Endothelial cell of umbilical vein (primary cell): ENCODE data around the gene CERS6. TPM values are rescaled to one million over a fixed set of nuclear protein-coding genes. Genes with fewer than 3 reads are reported as not detected.

Experiments
- BruUV-seq: library from RNA; stranded (reverse); fragments of 400-500 nt; replicated peaks from 2 replicates; lab custom pipeline; 2021; lab: Mats Ljungman, UMichigan
- CTCF ChIA-PET: fragments of 300-600, 350-600 bp; sonication (Branson Sonifier 250); formaldehyde crosslinking; loops from one replicate; lab custom pipeline; 2021; ENCODE audit warnings: antibody characterized with exemption, inconsistent platforms; lab: Charles Lee
- POLR2A ChIA-PET: fragments of 300-600, 350-600 bp; sonication (Branson Sonifier 250); formaldehyde crosslinking; loops from one replicate; lab custom pipeline; 2021; ENCODE audit warnings: antibody characterized with exemption, inconsistent platforms; lab: Charles Lee
- DNase-seq: peaks from one replicate; pipeline ENCODE4 v3.0.0-alpha.2; 2011; ENCODE audit warnings: low read depth, low spot score
- FAIRE-seq: peaks from 2 replicates; lab custom pipeline; 2011; peaks lifted over from hg19 to GRCh38; lab: Jason Lieb, UNC
- H2AFZ ChIP-seq: 2 replicates; pipeline ENCODE4 v1.6.0; 2012; ENCODE audit warnings: low read depth, low read length, control low read depth, inconsistent platforms
- H3K27ac ChIP-seq: 2 replicates; pipeline ENCODE4 v1.5.1; 2011; ENCODE audit warnings: low read depth, mild to moderate bottlenecking, control low read depth, low read length, moderate library complexity; ENCODE audit not compliant: insufficient read depth
- H3K27me3 ChIP-seq, 2 experiments: 2 replicates each; pipeline versions ENCODE4 v1.6.0 to v1.6.1; 2011; ENCODE audit warnings: low read length in 2 of 2, mixed read lengths in 1 of 2; ENCODE audit not compliant: control insufficient read depth in 2 of 2, insufficient read depth in 2 of 2
- H3K36me3 ChIP-seq, 2 experiments: 2 replicates in 1 of 2; 3 replicates in 1 of 2; pipeline ENCODE4 v1.5.1; 2011; ENCODE audit warnings: low read length in 2 of 2, mild to moderate bottlenecking in 1 of 2, moderate library complexity in 1 of 2; ENCODE audit not compliant: control insufficient read depth in 2 of 2, insufficient read depth in 2 of 2; ENCODE audit errors: extremely low read depth in 1 of 2
- H3K4me1 ChIP-seq: 3 replicates; pipeline ENCODE4 v1.5.1; 2011; ENCODE audit warnings: mild to moderate bottlenecking, low read length; ENCODE audit not compliant: control insufficient read depth, insufficient read depth; ENCODE audit errors: extremely low read depth
- H3K4me2 ChIP-seq: 2 replicates; pipeline ENCODE4 v1.6.1; 2011; ENCODE audit warnings: low read length, control low read depth, mixed read lengths; ENCODE audit not compliant: insufficient read depth
- H3K4me3 ChIP-seq, 3 experiments: fragments of 200-600 bp in 1 of 3; sonication (generic), shearing (Covaris generic) in 1 of 3; replicated peaks in 1 of 3; 2 replicates each; pipeline ENCODE4 v1.5.1; 2011 to 2016; ENCODE audit warnings: control low read depth in 3 of 3, low read length in 3 of 3, mild to moderate bottlenecking in 2 of 3, inconsistent platforms in 1 of 3, low read depth in 1 of 3, moderate library complexity in 1 of 3; ENCODE audit not compliant: insufficient read depth in 1 of 3
- H3K79me2 ChIP-seq: 2 replicates; pipeline ENCODE4 v1.6.0; 2012; ENCODE audit warnings: low read length, inconsistent platforms; ENCODE audit not compliant: control insufficient read depth, insufficient read depth
- H3K9ac ChIP-seq: replicated peaks from 2 replicates; pipeline ENCODE3; 2011; ENCODE audit warnings: low read length, control low read depth; ENCODE audit not compliant: insufficient read depth; ENCODE audit errors: extremely low read depth
- H3K9me1 ChIP-seq: replicated peaks from 3 replicates; pipeline ENCODE4 v1.6.0; 2011; ENCODE audit warnings: mild to moderate bottlenecking, low read length; ENCODE audit not compliant: control insufficient read depth, insufficient read depth; ENCODE audit errors: extremely low read depth
- H3K9me3 ChIP-seq: replicated peaks from 2 replicates; pipeline ENCODE4 v1.5.1; 2012; ENCODE audit warnings: low read length, inconsistent platforms; ENCODE audit not compliant: control insufficient read depth, insufficient read depth
- H4K20me1 ChIP-seq: replicated peaks from 2 replicates; pipeline ENCODE3; 2011; ENCODE audit warnings: mild to moderate bottlenecking, low read length; ENCODE audit not compliant: control insufficient read depth, insufficient read depth; ENCODE audit errors: extremely low read depth
- CTCF ChIP-seq, 2 donors: IDR thresholded peaks; 1 replicate in 1 of 2; 2 replicates in 1 of 2; pipeline ENCODE4 v1.5.1; 2011; ENCODE audit warnings: low read length in 2 of 2, mild to moderate bottlenecking in 2 of 2, moderate library complexity in 2 of 2, control low read depth in 1 of 2, inconsistent platforms in 1 of 2, low read depth in 1 of 2; ENCODE audit not compliant: insufficient read depth in 1 of 2; ENCODE audit errors: extremely low read depth in 1 of 2
- EZH2 ChIP-seq: IDR thresholded peaks from 2 replicates; pipeline ENCODE4 v1.6.1; 2012; ENCODE audit warnings: borderline replicate concordance, low read depth, mild to moderate bottlenecking, moderate library complexity, low read length, inconsistent platforms; ENCODE audit not compliant: severe bottlenecking
- GATA2 ChIP-seq: IDR thresholded peaks from 2 replicates; pipeline ENCODE4 v1.7.0; 2011; ENCODE audit warnings: low read depth, mild to moderate bottlenecking, moderate library complexity, mixed read lengths, low read length; ENCODE audit not compliant: insufficient read length, insufficient read depth
- MAX ChIP-seq: IDR thresholded peaks from 2 replicates; pipeline ENCODE4 v1.6.1; 2011; ENCODE audit not compliant: insufficient read depth, insufficient read length
- POLR2AphosphoS5 ChIP-seq: IDR thresholded peaks from 2 replicates; pipeline ENCODE4 v1.6.1; 2012; ENCODE audit warnings: low read depth, mild to moderate bottlenecking, control low read depth, low read length, moderate library complexity; ENCODE audit not compliant: insufficient read depth
- dilution Hi-C: fragments of 300-500 bp; cut with MboI; formaldehyde crosslinking; loops from one replicate; pipeline ENCODE4 v1.15.0; 2019; ENCODE audit warnings: low sequenced_read_pairs; ENCODE audit not compliant: extremely low pct_ligation_motif_present
- intact Hi-C: fragments of 100-400 bp; cut with micrococcal nuclease; formaldehyde crosslinking; loops from one replicate; pipeline ENCODE4 v1.10.0; 2022
- polyA plus RNA-seq, 4 experiments: library from polyadenylated mRNA; depleted of rRNA in 3 of 4; stranded (reverse) in 3 of 4; unstranded in 1 of 4; fragments of >200 nt; gene quantifications; 2 replicates each; pipeline versions ENCODE4 v1.2.1 to v1.2.3, GENCODE V29; 2011 to 2012; ENCODE audit warnings: missing spikeins in 1 of 4
- total RNA-seq: library from RNA; stranded (reverse); gene quantifications from 2 replicates; pipeline ENCODE4 v1.2.3, GENCODE V29; 2021

Gene CERS6
- total and polyA plus RNA-seq, 2 donors (not counting 3 experiments of a cell fraction or from before 2014, with no cell fraction given), result 2.7 to 11.7 TPM

- dilution Hi-C loops (no loop called here), intact Hi-C loops (no loop called here)
- Histone ChIP-seq H3K27ac (no peak overlapping the region), H2AFZ (no peak overlapping the region), H3K9me1 (no peaks in the 10 kb centered on the region), H3K36me3 (no peaks in the 10 kb centered on the region), H3K4me3 (no peak overlapping the region), H3K27me3 (no peaks in the 10 kb centered on the region), H3K4me2 (no peak overlapping the region), H3K9ac (no peak overlapping the region), H3K9me3 (no peaks in the 10 kb centered on the region), H3K79me2 (no peaks in the 10 kb centered on the region), H3K4me1 (peaks cover 3% of the 10 kb centered on the region), H4K20me1 (no peaks in the 10 kb centered on the region)
- DNase-seq (peak; percentile 17), FAIRE-seq (no peak)
- ChIA-PET CTCF (no interaction called here), POLR2A (no interaction called here)
- TF ChIP-seq MAX (no peak), EZH2 (no peak), GATA2 (no peak), CTCF (IDR thresholded peaks at IDR 0.05; ENCODE audit: extremely low read depth in 1 of 2, insufficient read depth in 1 of 2, low read depth in 1 of 2, low read length in 2 of 2) (no peak), POLR2AphosphoS5 (no peak)
- BruUV-seq, result no TSS peak
Measured at GRCh38 chr2:168583710-168584521, 127.8 kb downstream of the CERS6 start.
